ENCODE results near the gene CCDC40.

Gene CCDC40

GRCh38 chr17:80000981-80001775, 35.3 kb upstream of the CCDC40 start:
- DNase-seq, result no peak

GRCh38 chr17:80002070-80002641, 34.3 kb upstream of the CCDC40 start:
- DNase-seq, result no peak

- DNase-seq, result no peak
These were observed 33.6 kb upstream of the CCDC40 start for GRCh38 chr17:80002690-80003490.

GRCh38 chr17:80003969-80004368, 32.5 kb upstream of the CCDC40 start:
- no peak for DNase-seq

- no peak for DNase-seq
These were observed 30.8 kb upstream of the CCDC40 start for GRCh38 chr17:80005360-80006338.

GRCh38 chr17:80006339-80006720, 30.1 kb upstream of the CCDC40 start:
- DNase-seq, result no peak

- no peak for DNase-seq
These were observed 29.4 kb upstream of the CCDC40 start for GRCh38 chr17:80006811-80007752.

GRCh38 chr17:80007939-80008338, 28.5 kb upstream of the CCDC40 start:
- no peak for DNase-seq

- peak; percentile 20 for DNase-seq
These were observed 28.0 kb upstream of the CCDC40 start for GRCh38 chr17:80008383-80008840.

GRCh38 chr17:80008848-80009247, 27.6 kb upstream of the CCDC40 start:
- DNase-seq, result no peak

- no peak for DNase-seq
These were observed 26.8 kb upstream of the CCDC40 start for GRCh38 chr17:80009391-80010282.

GRCh38 chr17:80010283-80010858, 26.1 kb upstream of the CCDC40 start:
- no peak for DNase-seq

GRCh38 chr17:80011989-80012555, 24.4 kb upstream of the CCDC40 start:
- no peak for DNase-seq

- DNase-seq, result no peak
These were observed 23.4 kb upstream of the CCDC40 start for GRCh38 chr17:80012765-80013741.

- no peak for DNase-seq
These were observed 19.0 kb upstream of the CCDC40 start for GRCh38 chr17:80017226-80018010.

GRCh38 chr17:80018917-80019651, 17.4 kb upstream of the CCDC40 start:
- DNase-seq, result no peak

GRCh38 chr17:80021600-80021999, 14.8 kb upstream of the CCDC40 start:
- no peak for DNase-seq

Data from GDM1 (cell line).